Endometrium (tissue), 2 donors: ENCODE measurements around the gene TMEM59.
"Not testable (repeated sequence)": the region's sequence is repeated elsewhere in the genome, so short reads cannot be mapped to it uniquely, and the experiment has no call there.

Experiments
- FAIRE-seq: peaks from 2 replicates; lab custom pipeline; 2012; peaks lifted over from hg19 to GRCh38; lab: Jason Lieb, UNC
- donor health status: control.
- donor health status: control.

Gene TMEM59, protein sequence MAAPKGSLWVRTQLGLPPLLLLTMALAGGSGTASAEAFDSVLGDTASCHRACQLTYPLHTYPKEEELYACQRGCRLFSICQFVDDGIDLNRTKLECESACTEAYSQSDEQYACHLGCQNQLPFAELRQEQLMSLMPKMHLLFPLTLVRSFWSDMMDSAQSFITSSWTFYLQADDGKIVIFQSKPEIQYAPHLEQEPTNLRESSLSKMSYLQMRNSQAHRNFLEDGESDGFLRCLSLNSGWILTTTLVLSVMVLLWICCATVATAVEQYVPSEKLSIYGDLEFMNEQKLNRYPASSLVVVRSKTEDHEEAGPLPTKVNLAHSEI

DNA sequence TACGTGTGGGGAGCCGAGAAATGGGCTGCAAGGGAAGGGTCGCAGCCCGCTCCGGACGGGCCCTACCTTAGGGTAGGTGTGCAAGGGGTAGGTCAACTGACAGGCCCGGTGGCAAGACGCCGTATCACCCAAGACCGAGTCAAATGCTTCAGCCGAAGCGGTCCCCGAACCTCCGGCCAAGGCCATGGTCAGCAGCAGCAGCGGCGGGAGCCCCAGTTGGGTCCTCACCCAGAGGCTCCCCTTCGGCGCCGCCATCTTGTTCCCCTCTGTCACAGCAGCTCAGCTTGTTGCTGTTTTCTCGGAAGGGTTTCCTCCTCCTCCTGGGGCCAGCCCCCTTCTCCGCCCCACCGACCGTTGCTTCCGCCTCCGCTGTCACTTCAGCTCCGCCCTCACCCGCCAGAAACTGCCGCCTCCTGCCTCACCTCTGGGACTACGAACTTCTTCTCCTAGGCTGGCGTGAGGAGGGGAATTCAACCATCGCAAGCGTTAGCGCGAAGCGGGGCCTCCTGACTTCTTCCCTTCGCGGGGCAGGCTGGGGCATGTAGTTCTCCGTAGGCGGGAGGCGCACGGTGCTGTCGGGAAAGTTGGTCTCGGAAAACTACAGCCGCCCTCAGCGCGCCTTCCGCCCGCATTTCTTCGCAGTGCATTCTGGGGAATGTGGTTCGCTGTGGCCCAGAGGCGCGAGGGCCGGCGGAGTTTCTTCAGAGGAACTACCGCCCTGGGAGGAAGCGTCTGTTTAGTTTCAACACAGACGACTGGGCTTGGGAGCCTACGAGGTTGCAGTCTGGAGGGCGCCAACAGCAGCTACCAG is at the start of gene TMEM59, which contains the start of gene TCEANC2:
Gene TMEM59, minus strand, starts transcription at position 271 of the 811 bp plus-strand sequence. Its CDS starts 16 bp downstream, at position 255.
Gene TCEANC2, plus strand, starts transcription at position 675 of the 811 bp plus-strand sequence. CDS start 815 bp downstream, outside the sequence.
- peak; percentile 99 for FAIRE-seq

DNA sequence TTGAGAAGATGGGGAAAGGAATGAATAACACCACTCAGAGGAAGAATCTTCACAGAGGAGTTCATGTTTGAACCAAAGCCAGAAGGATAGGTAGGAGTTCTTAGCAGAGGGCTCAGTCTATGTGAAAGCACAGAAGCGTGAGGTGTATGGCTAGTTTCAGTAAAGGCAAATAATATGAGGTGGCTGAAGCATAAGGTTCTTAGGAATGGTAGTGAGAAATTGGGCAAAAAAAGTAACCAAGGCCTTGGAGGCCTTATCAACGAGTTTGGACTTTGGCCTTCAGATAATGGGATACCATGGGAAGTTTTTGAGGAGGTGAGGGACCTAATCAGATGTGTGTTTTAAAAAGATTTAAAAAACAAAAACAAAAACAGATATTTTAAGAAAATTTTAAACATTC is 47.5 kb upstream of the TMEM59 start:
- FAIRE-seq = no peak

DNA sequence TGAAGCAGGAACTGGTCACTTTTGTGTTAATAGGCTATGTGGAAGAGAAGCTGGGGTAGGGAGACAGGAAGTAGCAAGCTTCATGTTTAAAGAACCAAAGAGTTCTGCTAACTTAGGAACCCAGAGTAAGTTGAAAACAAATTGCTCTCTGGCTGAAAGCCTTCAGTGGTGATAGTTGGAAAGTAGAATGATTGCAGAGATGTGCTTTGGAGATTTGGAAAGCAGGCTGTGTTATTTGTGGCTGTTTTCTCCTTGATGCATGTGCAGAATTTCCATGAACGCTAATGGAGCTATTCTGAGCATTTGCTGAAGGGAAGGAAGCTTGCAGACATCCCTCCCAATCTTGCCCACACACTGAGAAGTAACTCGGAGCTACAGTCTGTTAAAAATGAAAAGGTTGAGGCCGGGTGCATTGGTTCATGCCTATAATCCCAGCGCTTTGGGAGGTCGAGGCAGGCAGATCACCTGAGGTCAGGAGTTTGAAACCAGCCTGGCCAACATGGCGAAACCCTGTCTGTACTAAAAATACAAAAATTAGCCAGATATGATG is 46.1 kb upstream of the TMEM59 start:
- no peak for FAIRE-seq

- no peak for FAIRE-seq
Observed at GRCh38 chr1:54096877-54097240, 43.9 kb upstream of the TMEM59 start.

- FAIRE-seq = no peak
Observed at GRCh38 chr1:54096227-54096876, 43.3 kb upstream of the TMEM59 start.

GRCh38 chr1:54095546-54096226 is 42.7 kb upstream of the TMEM59 start:
- FAIRE-seq = no peak

DNA sequence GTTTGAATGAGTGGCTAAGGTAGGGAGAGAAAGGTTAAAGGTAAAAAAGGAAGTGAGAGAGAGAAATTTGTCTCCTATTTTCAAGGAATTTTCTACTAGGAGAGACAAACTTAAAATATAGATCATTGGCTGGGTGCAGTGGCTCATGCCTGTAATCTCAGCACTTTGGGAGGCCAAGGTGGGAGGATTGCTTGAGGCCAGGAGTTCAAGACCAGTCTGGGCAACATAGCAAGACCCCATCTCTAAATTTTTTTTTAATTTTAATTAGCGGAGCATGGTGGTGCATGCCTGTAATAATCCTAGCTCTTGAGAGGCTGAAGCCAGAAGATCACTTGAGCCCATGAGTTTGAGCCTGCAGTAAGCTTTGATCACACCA is 41.7 kb upstream of the TMEM59 start:
- not testable (repeated sequence) for FAIRE-seq

GRCh38 chr1:54094001-54094729 is 41.2 kb upstream of the TMEM59 start:
- FAIRE-seq = no peak

- FAIRE-seq = no peak
Observed at GRCh38 chr1:54091666-54092065, 38.7 kb upstream of the TMEM59 start.

DNA sequence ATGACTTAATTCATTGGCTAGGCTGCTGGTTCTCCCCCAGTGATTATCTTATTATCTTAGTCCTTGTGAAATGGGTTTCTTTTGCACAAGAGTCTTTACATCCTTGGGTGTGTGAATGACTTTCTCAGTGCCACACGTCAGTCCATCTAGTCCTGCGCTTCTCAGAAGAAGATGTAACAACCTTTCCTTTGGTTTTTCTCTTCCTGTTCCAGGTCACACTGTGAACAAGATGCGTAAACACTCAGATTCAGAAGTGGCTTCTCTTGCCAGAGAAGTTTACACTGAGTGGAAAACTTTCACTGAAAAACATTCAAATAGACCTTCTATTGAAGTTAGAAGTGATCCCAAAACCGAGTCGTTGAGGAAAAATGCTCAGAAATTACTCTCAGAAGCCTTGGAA is 35.4 kb upstream of the TMEM59 start:
- no peak for FAIRE-seq

- FAIRE-seq = no peak
Observed at GRCh38 chr1:54086754-54087153, 33.8 kb upstream of the TMEM59 start.

DNA sequence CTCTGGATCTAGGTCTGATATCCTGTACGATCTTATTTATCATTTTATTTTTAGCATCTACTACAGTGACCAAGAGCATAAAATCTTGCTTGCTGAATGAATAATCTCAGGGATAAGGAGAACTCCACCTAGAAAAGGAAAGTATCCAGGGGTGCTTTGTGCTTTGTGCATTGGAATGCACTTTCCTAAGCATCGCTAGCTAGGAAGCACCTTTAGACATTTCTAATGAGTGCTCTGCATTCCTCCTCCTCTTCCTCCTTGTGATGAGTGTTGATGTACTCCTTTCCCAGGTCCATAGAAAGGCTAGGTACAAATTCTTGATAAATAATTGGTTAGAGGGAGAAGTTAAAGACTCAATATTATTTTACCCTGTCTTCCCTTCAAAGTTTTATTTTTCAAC is 31.8 kb upstream of the TMEM59 start:
- no peak for FAIRE-seq

- no peak for FAIRE-seq
Observed at GRCh38 chr1:54081306-54082270, 28.6 kb upstream of the TMEM59 start.

DNA sequence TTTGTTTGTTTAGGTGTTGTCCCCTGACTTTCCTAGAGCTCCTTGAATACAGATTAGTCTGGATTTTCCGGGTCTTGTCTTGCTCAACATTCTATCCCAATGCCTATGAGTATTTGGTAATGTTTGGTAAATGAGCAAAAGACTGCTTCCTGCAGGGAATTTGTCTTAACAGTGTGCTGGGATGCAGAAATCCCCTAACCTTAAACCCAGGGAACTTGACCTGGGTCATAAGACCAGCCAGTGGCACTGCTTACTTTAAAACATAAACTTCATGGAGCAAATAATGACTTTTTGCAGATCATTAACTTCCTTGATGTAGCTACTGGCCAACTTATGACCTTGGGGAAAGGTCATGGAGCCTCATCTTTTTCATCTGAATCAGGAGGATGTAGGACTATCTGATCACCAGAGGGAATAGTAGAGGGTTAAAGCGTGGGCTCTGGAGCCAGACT is 27.6 kb upstream of the TMEM59 start:
- FAIRE-seq = no peak

- no peak for FAIRE-seq
Observed at GRCh38 chr1:54077359-54077758, 24.4 kb upstream of the TMEM59 start.

- peak; percentile 94 for FAIRE-seq
Observed at GRCh38 chr1:54070171-54070837, 17.3 kb upstream of the TMEM59 start.

DNA sequence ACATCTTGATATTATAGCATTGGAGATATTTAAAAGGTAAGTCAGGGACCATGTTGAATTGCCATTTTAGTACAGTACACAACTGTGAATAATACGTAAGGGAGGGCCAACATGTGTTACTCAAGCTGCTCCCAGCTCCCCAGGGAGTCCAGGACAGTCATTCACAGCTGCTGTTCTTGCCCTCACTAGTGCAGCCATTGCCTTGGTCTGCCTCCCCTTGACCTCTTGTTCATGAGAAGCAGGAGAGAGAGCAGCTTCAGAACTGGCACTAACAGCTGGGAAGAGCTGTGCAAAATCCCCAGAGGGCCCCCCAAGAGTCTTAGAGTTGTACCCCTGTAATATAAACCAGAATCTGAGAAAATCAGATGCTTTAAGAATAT is 16.8 kb upstream of the TMEM59 start:
- FAIRE-seq = no peak

DNA sequence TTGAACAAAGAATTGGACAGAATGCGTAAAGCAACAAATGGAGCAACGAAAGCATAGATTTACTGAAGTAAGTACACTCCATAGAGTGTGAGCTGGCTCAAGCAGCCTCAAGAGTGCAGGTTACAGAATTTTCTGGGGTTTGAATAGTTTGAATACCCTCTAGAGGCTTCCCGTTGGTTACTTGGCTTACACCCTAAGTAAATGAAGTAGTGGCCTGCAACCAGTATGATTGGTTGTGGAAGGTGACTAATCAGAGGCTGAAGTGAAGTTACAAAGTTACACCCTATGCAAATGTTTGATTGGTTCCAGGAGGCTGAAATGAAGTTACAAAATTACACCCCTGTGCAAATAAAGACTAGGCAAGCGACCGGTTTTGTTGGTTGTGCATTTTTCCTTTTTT is 11.3 kb upstream of the TMEM59 start:
- no peak for FAIRE-seq

DNA sequence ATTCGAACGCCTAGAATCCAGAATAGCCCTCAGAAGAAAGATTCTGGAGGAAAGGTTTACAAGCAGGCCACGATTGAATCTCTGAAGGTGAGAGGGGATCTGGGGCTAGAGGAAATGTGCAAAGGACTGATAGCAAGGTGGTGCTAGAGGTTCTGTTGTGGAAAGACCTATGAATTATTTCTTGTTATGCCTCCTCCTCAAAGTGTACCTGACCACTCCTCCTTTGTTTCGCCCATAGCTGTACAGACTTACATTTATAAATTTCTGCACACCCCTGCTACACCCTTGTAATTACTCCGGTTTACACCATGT is 1.4 kb upstream of the TMEM59 start:
- FAIRE-seq = no peak
